ENCODE results near the gene FTH1.

GRCh38 chr11:62012451-62012831 lies 45.0 kb upstream of the FTH1 start:
- TF ChIP-seq CTCF (IDR thresholded peaks at IDR 0.05): no peak
- TF ChIP-seq POLR2A (IDR thresholded peaks at IDR 0.05): no peak

Data from Peyer's patch (tissue), 4 donors.